BJ (cell line): ENCODE results near the gene OR4B1. TPM values are rescaled to one million over a fixed set of nuclear protein-coding genes. Genes with fewer than 3 reads are reported as not detected.
"Not testable (repeated sequence)": the region's sequence is repeated elsewhere in the genome, so short reads cannot be mapped to it uniquely, and the experiment has no call there.

Experiments
- CTCF ChIA-PET: fragments of 350-600 bp; formaldehyde crosslinking; extraction: SDS; loops from one replicate; lab custom pipeline; 2021; ENCODE audit warnings: antibody characterized with exemption, inconsistent platforms; lab: Yijun Ruan, JAX
- POLR2A ChIA-PET: fragments of 300-600 bp; sonication (Branson Sonifier 250); formaldehyde crosslinking; extraction: SDS; loops from one replicate; lab custom pipeline; 2021; ENCODE audit warnings: antibody characterized with exemption; lab: Charles Lee
- DNase-seq: peaks from one replicate; pipeline ENCODE4 v3.0.0-alpha.2; 2011; ENCODE audit warnings: low read depth
- H3K27me3 ChIP-seq: 2 replicates; pipeline ENCODE4 v1.6.0; 2011; ENCODE audit warnings: low read length; ENCODE audit not compliant: control insufficient read depth, insufficient read depth
- H3K36me3 ChIP-seq: 2 replicates; pipeline ENCODE4 v1.5.1; 2011; ENCODE audit warnings: low read length; ENCODE audit not compliant: control insufficient read depth, insufficient read depth
- H3K4me3 ChIP-seq: 2 replicates; pipeline ENCODE4 v1.5.1; 2011; ENCODE audit warnings: low read depth, mild to moderate bottlenecking, control low read depth, low read length
- polyA plus RNA-seq: library from polyadenylated mRNA; depleted of rRNA; stranded (reverse); fragments of >200 nt; gene quantifications from 2 replicates; pipeline ENCODE4 v1.2.3, GENCODE V29; 2011
- TF ChIP-seq, protein P1 (sequence below): IDR thresholded peaks from 2 replicates; pipeline ENCODE4 v1.5.1; 2011; ENCODE audit warnings: low read depth, mild to moderate bottlenecking, control low read depth, inconsistent platforms, low read length, moderate library complexity; ENCODE audit not compliant: insufficient read depth

OR4B1 gene
- polyA plus RNA-seq, 1 experiment, result not detected

DNA sequence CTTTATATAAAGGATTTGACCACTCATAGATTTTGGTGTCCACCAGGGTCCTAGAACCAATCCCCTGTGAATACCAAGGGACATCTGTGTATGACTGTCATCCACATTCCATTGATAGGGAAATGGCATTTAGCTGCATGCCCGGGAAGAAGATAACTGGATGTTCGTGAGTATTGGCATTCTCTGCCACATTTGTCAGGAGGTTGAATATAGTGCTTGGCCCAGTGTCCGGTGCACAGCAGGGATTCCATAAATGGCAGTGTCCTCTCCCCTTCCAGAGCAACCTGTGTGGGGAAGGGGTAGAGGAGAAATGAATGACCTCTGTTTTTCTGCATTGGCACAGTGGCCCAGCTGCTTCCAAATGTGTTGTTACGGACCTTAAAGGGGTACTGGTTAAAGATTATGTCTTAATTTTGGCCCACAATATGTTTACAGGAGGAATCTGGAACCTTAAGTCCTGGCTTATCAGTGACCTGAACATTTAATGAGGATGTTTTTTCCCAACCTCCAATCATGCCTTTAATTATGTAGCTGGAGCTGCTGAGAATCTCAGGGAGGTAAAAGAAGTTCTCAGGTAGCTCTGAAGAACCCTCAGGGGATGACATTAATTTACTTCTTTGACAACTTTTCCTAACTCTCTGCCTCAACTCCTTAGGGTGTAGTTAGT is 33.6 kb upstream of the OR4B1 start:
- Histone ChIP-seq H3K36me3 (no peaks in the 10 kb centered on the region), H3K27me3 (no peaks in the 10 kb centered on the region), H3K4me3 (no peak overlapping the region)
- DNase-seq, result no peak
- TF ChIP-seq, protein P1, sequence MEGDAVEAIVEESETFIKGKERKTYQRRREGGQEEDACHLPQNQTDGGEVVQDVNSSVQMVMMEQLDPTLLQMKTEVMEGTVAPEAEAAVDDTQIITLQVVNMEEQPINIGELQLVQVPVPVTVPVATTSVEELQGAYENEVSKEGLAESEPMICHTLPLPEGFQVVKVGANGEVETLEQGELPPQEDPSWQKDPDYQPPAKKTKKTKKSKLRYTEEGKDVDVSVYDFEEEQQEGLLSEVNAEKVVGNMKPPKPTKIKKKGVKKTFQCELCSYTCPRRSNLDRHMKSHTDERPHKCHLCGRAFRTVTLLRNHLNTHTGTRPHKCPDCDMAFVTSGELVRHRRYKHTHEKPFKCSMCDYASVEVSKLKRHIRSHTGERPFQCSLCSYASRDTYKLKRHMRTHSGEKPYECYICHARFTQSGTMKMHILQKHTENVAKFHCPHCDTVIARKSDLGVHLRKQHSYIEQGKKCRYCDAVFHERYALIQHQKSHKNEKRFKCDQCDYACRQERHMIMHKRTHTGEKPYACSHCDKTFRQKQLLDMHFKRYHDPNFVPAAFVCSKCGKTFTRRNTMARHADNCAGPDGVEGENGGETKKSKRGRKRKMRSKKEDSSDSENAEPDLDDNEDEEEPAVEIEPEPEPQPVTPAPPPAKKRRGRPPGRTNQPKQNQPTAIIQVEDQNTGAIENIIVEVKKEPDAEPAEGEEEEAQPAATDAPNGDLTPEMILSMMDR, result no peak
- CTCF ChIA-PET, result interaction anchor here (1.1 to 3.9 kb wide), 2 partner anchors 10 to 125 kb away, joined by 3 to 19 read pairs; no protein-coding TSS in a partner anchor
- POLR2A ChIA-PET, result no interaction called here

DNA sequence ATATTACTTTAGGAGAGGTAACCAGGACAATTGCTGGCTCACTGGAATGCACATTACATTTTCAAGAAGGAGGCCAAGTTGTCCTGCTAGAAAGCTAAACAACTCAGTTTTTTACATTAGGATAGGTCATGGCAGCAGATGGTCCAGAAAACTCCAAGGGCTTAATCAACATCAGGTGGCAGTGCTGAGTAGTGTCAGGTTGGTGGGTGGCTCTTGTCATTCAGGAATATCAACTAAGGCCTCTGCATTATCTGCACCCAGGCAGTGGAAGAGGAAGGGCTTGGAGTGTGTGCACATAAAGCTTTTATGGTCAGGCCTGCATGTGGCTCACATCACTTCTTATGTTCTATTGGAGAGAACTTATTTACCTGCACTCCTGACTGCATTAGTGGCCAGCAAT is 32.2 kb upstream of the OR4B1 start:
- no peak for DNase-seq
- TF ChIP-seq, protein P1, result no peak
- H3K36me3 ChIP-seq, result no peaks in the 10 kb centered on the region
- POLR2A ChIA-PET, result no interaction called here
- no peak overlapping the region for H3K4me3 ChIP-seq
- no peaks in the 10 kb centered on the region for H3K27me3 ChIP-seq
- CTCF ChIA-PET, result interaction anchor here (3.9 kb wide), 1 partner anchor 12 kb away, joined by 19 read pairs; no protein-coding TSS in a partner anchor

DNA sequence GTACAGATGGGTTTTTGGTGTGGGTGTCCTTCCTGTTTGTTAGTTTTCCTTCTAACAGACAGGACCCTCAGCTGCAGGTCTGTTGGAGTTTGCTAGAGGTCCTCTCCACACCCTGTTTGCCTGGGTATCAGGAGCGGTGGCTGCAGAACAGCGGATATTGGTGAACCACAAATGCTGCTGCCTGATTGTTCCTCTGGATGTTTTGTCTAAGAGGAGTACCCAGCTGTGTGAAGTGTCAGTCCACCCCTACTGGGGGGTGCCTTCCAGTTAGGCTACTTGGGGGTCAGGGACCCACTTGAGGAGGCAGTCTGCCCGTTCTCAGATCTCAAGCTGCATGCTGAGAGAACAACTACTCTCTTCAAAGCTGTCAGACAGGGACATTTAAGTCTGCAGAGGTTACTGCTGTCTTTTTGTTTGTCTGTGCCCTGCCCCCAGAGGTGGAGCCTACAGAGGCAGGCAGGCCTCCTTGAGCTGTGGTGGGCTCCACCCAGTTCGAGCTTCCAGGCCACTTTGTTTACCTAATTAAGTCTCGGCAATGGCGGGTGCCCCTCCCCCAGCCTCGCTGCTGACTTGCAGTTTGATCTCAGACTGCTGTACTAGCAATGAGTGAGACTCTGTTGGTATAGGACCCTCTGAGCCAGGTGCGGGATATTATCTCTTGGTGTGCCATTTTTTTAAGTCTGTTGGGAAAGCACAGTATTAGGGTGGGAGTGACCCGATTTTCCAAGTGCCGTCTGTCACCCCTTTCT is 25.5 kb upstream of the OR4B1 start:
- POLR2A ChIA-PET, CTCF ChIA-PET: not testable (repeated sequence)

DNA sequence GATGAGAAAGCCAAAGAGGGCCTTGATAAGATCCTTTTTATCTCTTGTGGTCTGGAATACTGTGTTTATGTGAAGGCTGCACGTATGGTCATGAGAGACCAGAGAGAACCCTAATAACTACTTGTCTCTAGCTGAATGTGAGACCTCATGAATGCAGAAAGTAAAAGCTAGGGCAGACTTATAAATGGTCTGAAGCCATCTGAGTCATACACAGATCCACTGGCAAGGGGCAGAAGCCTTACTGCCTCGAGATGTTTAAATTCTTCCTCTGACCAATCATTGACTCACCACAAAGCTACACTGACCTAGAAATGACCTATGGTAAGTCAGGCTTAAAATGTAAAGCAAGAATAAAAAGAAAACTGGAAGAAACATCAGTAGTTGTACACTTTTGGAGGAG is 22.7 kb upstream of the OR4B1 start:
- TF ChIP-seq, protein P1, result no peak
- no peak for DNase-seq
- ChIA-PET CTCF (interaction anchor here (1.1 kb wide), 1 partner anchor 20 kb away, joined by 5 read pairs; no protein-coding TSS in a partner anchor), POLR2A (no interaction called here)
- H3K4me3 ChIP-seq, result no peak overlapping the region
- no peaks in the 10 kb centered on the region; the same call in 1 of the 2 replicates for H3K27me3 ChIP-seq
- H3K36me3 ChIP-seq, result no peaks in the 10 kb centered on the region

More for the DNA sequence above, 25.5 kb upstream of the OR4B1 start:
- H3K36me3 ChIP-seq, DNase-seq, H3K4me3 ChIP-seq, H3K27me3 ChIP-seq: not testable (repeated sequence)

DNA sequence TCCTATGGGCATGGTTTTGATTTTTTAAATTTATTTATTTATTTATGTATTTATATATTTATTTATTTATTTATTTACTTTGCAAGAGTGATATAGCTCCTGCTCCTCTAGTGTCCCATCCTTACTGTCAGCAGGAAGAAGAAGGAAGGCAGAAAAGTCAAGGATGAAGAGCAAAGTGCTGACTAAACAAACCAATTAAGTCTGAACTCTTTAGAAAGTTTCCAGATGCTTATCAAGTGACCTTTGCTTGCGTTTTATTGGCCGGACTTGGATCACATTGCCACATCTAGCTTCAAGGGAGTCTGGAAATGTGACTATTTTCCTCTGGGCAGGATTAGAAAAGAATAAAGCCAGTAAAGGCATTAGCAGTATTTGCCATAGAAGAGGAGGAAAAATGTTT is 8.7 kb upstream of the OR4B1 start:
- Histone ChIP-seq H3K4me3 (no peak overlapping the region), H3K27me3 (no peaks in the 10 kb centered on the region), H3K36me3 (no peaks in the 10 kb centered on the region)
- ChIA-PET POLR2A (no interaction called here), CTCF (no interaction called here)
- no peak for DNase-seq
- TF ChIP-seq, protein P1, result no peak
